Esophagus muscularis mucosa (tissue), 4 donors: ENCODE results near the gene GAL. TPM values are rescaled to one million over a fixed set of nuclear protein-coding genes. Genes with fewer than 3 reads are reported as not detected.

Source experiments
- DNase-seq: peaks from one replicate; pipeline ENCODE4 v3.0.0-alpha.2; 2017; ENCODE audit errors: extremely low spot score
- H3K27ac ChIP-seq, 4 donors: fragments of 200-600 bp; sonication (generic); replicated peaks in 1 of 4; 1 replicate in 3 of 4; 2 replicates in 1 of 4; pipeline ENCODE4 v1.5.1; 2016 to 2019; ENCODE audit warnings: mild to moderate bottlenecking in 1 of 4
- H3K27me3 ChIP-seq, 4 donors: fragments of 200-600 bp; sonication (generic); one replicate each; pipeline versions ENCODE4 v1.5.1 to v1.6.0; 2016 to 2019
- H3K36me3 ChIP-seq, 4 donors: fragments of 200-600 bp; sonication (generic); one replicate each; pipeline ENCODE4 v1.5.1; 2016 to 2019
- H3K4me1 ChIP-seq, 4 donors: fragments of 200-600 bp; sonication (generic); one replicate each; pipeline ENCODE4 v1.5.1; 2016 to 2019
- H3K4me3 ChIP-seq, 4 donors: fragments of 200-600 bp; sonication (generic); 1 replicate in 2 of 4; 2 replicates in 2 of 4; pipeline ENCODE4 v1.5.1; 2016 to 2019; ENCODE audit warnings: mild to moderate bottlenecking in 4 of 4, moderate library complexity in 1 of 4
- H3K9me3 ChIP-seq, 4 donors: fragments of 200-600 bp; sonication (generic); 1 replicate in 3 of 4; 2 replicates in 1 of 4; pipeline ENCODE4 v1.5.1; 2016 to 2019
- CTCF ChIP-seq, 3 experiments: fragments of 200-600 bp in 2 of 3; fragments of 450-650 bp in 1 of 3; sonication (generic) in 2 of 3; IDR thresholded peaks; one replicate each; pipeline ENCODE4 v1.5.1; 2017 to 2019; ENCODE audit warnings: antibody characterized with exemption in 3 of 3, mild to moderate bottlenecking in 2 of 3, moderate library complexity in 1 of 3
- EP300 ChIP-seq: sonication (generic); formaldehyde crosslinking; IDR thresholded peaks from one replicate; pipeline ENCODE4 v1.6.1; 2017; ENCODE audit warnings: antibody characterized with exemption
- POLR2A ChIP-seq: fragments of 450-650 bp; IDR thresholded peaks from one replicate; pipeline ENCODE4 v1.6.1; 2017; ENCODE audit warnings: antibody characterized with exemption, moderate library complexity, mild to moderate bottlenecking, low read depth
- POLR2AphosphoS5 ChIP-seq, 2 donors: sonication (generic); formaldehyde crosslinking; IDR thresholded peaks; one replicate each; pipeline ENCODE4 v1.6.1; 2017; ENCODE audit warnings: antibody characterized with exemption in 2 of 2
- WGBS: methylation state at CpG from one replicate; pipeline ENCODE4 v1.1.5; 2018; 5-methylcytosine and 5-hydroxymethylcytosine counted together
- intact Hi-C: fragments of 100-400 bp; cut with DNase I; formaldehyde crosslinking; loops from one replicate; pipeline ENCODE4 v1.15.1; 2023
- total RNA-seq, 4 donors: library from RNA; depleted of rRNA; stranded (reverse); fragments of >200 nt; gene quantifications; one replicate each; pipeline versions ENCODE4 v1.1.0 to v1.2.1, GENCODE V29; 2016

The GAL gene
- total RNA-seq, 4 donors from 2014 or later = 6.0 to 10.2 (median 8.1) TPM; not detected in 1

GRCh38 chr11:68683121-68683520 lies 1.2 kb upstream of the GAL start:
- intact Hi-C loops = no loop called here
- Histone ChIP-seq H3K36me3 (no peaks in the 10 kb centered on the region), H3K27me3 (peaks cover 5 to 54% (median 26%) of the 10 kb centered on the region in 4 donors), H3K4me3 (no peak overlapping the region), H3K9me3 (no peaks in the 10 kb centered on the region), H3K27ac (no peak overlapping the region), H3K4me1 (peaks cover 12 to 18% (median 14%) of the 10 kb centered on the region in 4 donors)
- WGBS = 75% methylated on average over 7 of the region's 7 CpGs
- DNase-seq = no peak
- no peak for TF ChIP-seq POLR2A
- no peak for TF ChIP-seq POLR2AphosphoS5 (IDR thresholded peaks at IDR 0.05)
- no peak for TF ChIP-seq CTCF (IDR thresholded peaks at IDR 0.05)
- no peak for TF ChIP-seq EP300

DNA sequence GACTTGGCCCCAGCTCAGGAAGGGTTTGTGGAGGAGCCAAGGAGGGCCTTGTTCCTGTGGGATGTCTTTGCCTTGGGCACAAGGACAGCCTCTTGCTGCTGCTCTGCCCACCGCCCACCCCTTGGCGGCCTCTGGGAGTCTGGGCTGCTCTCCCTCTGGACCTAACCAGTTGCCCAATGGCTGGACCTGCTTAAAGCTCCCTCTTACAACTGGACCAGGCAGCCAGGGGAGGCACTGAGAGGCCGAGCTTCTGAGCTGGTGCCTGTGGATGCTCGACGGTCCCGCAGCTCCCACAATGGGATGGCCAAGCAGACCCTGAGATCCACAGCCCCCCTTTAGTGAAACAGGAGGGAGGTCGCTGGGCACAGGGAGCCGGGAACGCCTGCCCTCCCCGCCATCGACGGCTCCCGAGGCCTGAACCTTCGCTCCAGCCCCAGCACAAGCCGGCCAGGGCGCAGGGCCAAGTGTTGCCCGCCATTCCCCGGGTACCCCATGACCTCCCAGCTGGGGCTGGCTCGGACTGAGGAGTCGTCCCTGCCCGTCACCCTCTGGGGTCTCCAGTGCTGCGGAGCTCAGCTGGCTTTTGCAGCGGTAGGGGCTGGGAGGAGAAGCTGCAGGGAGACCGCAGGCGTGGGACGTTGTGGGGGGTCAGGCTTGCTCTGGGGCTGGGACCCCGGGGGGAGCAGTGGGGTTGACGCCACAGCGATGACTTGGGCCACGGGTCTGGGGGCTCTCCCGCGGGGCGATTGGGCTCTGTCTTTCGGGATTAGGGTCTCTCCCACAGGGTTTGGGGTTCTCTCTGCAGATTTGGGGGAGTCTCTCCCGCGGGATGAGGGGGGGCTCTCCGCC lies 584 bp upstream of the GAL start:
- Histone ChIP-seq H3K9me3 (no peaks in the 10 kb centered on the region), H3K4me3 (peak overlapping the region; percentile 36 to 52 (median 48)), H3K36me3 (no peaks in the 10 kb centered on the region), H3K4me1 (peaks cover 12 to 18% (median 14%) of the 10 kb centered on the region in 4 donors), H3K27ac (no peak overlapping the region), H3K27me3 (peaks cover 5 to 59% (median 26%) of the 10 kb centered on the region in 4 donors)
- 53% methylated on average over 3 of the region's 37 CpGs for WGBS
- intact Hi-C loops = no loop called here
- no peak for DNase-seq
- no peak for TF ChIP-seq EP300
- TF ChIP-seq CTCF (IDR thresholded peaks at IDR 0.05) = no peak
- TF ChIP-seq POLR2AphosphoS5 (IDR thresholded peaks at IDR 0.05) = no peak
- no peak for TF ChIP-seq POLR2A

DNA sequence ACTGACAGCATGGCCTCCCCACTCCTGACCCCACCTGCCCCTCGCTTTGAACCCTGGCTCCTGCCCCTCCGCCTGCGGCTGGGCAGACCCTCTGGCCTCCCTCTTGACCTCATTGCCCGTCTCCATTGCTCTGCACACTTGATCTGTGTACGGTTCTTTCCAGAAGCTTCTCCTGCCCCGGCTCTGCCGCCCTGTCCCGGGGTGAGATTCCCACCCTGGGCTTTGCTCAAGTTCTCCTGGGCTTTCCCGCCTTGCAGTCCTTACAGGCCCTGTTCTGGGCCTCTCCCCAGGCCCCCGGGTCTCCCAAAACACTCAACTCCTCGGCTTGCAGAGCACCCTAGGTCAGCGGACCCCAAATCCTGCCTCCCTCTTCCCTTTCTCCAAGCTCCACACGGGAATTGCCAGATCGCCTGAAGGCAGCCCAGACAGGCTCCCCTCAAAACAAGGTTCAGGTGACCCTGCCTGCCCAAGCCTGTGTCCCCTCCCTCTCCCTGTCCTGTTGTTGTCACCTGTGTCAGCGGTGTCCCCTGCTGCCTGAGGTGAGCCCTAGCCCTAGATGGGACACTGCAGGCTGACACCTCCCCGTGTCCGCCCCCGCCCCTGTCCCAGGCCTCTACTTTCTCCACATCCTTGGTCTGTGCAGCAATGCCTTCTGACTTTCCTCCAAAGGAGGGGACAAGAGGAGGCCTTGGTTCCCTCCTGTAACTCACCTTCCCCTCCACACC lies 1.5 kb downstream of the GAL start:
- Histone ChIP-seq H3K4me1 (peaks cover 12 to 18% (median 14%) of the 10 kb centered on the region in 4 donors), H3K27ac (no peak overlapping the region), H3K27me3 (peaks cover 5 to 68% (median 30%) of the 10 kb centered on the region in 4 donors), H3K4me3 (no peak overlapping the region), H3K36me3 (no peaks in the 10 kb centered on the region), H3K9me3 (no peaks in the 10 kb centered on the region)
- TF ChIP-seq POLR2AphosphoS5 (IDR thresholded peaks at IDR 0.05) (no peak), CTCF (IDR thresholded peaks at IDR 0.05) (no peak), POLR2A (no peak), EP300 (no peak)
- DNase-seq = no peak
- 97% methylated on average over 18 of the region's 18 CpGs for WGBS
- intact Hi-C loops = no loop called here

GRCh38 chr11:68686486-68686885 lies 2.1 kb downstream of the GAL start:
- TF ChIP-seq EP300 = no peak
- no peak for TF ChIP-seq POLR2AphosphoS5 (IDR thresholded peaks at IDR 0.05)
- no peak for TF ChIP-seq CTCF (IDR thresholded peaks at IDR 0.05)
- no peak for TF ChIP-seq POLR2A
- Histone ChIP-seq H3K36me3 (no peaks in the 10 kb centered on the region), H3K4me1 (peaks cover 12 to 18% (median 14%) of the 10 kb centered on the region in 4 donors), H3K9me3 (no peaks in the 10 kb centered on the region), H3K4me3 (no peak overlapping the region), H3K27me3 (peaks cover 5 to 70% (median 30%) of the 10 kb centered on the region in 4 donors), H3K27ac (no peak overlapping the region)
- WGBS = 97% methylated on average over 11 of the region's 12 CpGs
- DNase-seq = no peak
- intact Hi-C loops = no loop called here
